ENCODE results near the gene CHST12. TPM values are rescaled to one million over a fixed set of nuclear protein-coding genes. Genes with fewer than 3 reads are reported as not detected.

The CHST12 gene
- total RNA-seq, 1 experiment from 2014 or later = 18.3 TPM

- no peak for TF ChIP-seq ZNF317 (CRISPR knock-in tag; IDR thresholded peaks at IDR 0.05; ENCODE audit: borderline replicate concordance, low read depth)
- TF ChIP-seq IRF2 (CRISPR knock-in tag; IDR thresholded peaks at IDR 0.05; ENCODE audit: borderline replicate concordance, low read depth) = no peak
Measured at GRCh38 chr7:2494191-2495130, 91.0 kb downstream of the CHST12 start (continued).

GRCh38 chr7:2495418-2496299 is 92.2 kb downstream of the CHST12 start:
- ATAC-seq (peak; percentile 49), DNase-seq (ENCODE audit: low spot score) (no peak)
- TF ChIP-seq JAZF1 (CRISPR knock-in tag; IDR thresholded peaks at IDR 0.05) (no peak), ZNF425 (CRISPR knock-in tag; conservative IDR thresholded peaks at IDR 0.05) (no peak), TCF7 (CRISPR knock-in tag; IDR thresholded peaks at IDR 0.05; ENCODE audit: low read depth) (no peak), GTF2I (CRISPR knock-in tag; conservative IDR thresholded peaks at IDR 0.05) (peak; percentile 51; the same call in 1 of the 2 replicates)
- TF ChIP-seq, protein P1, sequence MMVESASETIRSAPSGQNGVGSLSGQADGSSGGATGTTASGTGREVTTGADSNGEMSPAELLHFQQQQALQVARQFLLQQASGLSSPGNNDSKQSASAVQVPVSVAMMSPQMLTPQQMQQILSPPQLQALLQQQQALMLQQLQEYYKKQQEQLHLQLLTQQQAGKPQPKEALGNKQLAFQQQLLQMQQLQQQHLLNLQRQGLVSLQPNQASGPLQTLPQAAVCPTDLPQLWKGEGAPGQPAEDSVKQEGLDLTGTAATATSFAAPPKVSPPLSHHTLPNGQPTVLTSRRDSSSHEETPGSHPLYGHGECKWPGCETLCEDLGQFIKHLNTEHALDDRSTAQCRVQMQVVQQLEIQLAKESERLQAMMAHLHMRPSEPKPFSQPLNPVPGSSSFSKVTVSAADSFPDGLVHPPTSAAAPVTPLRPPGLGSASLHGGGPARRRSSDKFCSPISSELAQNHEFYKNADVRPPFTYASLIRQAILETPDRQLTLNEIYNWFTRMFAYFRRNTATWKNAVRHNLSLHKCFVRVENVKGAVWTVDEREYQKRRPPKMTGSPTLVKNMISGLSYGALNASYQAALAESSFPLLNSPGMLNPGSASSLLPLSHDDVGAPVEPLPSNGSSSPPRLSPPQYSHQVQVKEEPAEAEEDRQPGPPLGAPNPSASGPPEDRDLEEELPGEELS (CRISPR knock-in tag; IDR thresholded peaks at IDR 0.05) = no peak
- Mint-ChIP-seq H3K27ac (no peak overlapping the region), H3K4me3 (no peak overlapping the region), H3K36me3 (no peaks in the 10 kb centered on the region), H3K4me1 (peaks cover 39% of the 10 kb centered on the region), H3K27me3 (ENCODE audit: low read depth) (no peaks in the 10 kb centered on the region; the same call in 1 of the 2 replicates), H3K9me3 (peaks cover 9% of the 10 kb centered on the region)
- ChIA-PET CTCF (interaction anchor here (0.6 to 1.7 kb wide), 5 partner anchors 15 to 60 kb away, joined by 3 to 6 read pairs (median 3); no protein-coding TSS in a partner anchor), POLR2A (no interaction called here)

- no peak for ATAC-seq
- ChIA-PET CTCF (interaction anchor here (1.4 to 1.7 kb wide), 2 partner anchors 16 to 18 kb away, joined by 3 to 6 read pairs; no protein-coding TSS in a partner anchor), POLR2A (no interaction called here)
- H3K4me1 Mint-ChIP-seq = peaks cover 42% of the 10 kb centered on the region
- no peak overlapping the region for H3K27ac Mint-ChIP-seq
- H3K4me3 Mint-ChIP-seq = no peak overlapping the region
- H3K36me3 Mint-ChIP-seq = no peaks in the 10 kb centered on the region
- peaks cover 8% of the 10 kb centered on the region for H3K9me3 Mint-ChIP-seq
- DNase-seq (ENCODE audit: low spot score) = no peak
- no peaks in the 10 kb centered on the region; the same call in 1 of the 2 replicates for H3K27me3 Mint-ChIP-seq (ENCODE audit: low read depth)
- TF ChIP-seq TEAD4 (CRISPR knock-in tag; IDR thresholded peaks at IDR 0.05) (no peak), SOX15 (CRISPR knock-in tag; IDR thresholded peaks at IDR 0.05) (no peak), STAT6 (CRISPR knock-in tag; conservative IDR thresholded peaks at IDR 0.05; ENCODE audit: low read depth) (no peak), GABPB1 (CRISPR knock-in tag; IDR thresholded peaks at IDR 0.05) (no peak), ZNF512 (CRISPR knock-in tag; IDR thresholded peaks at IDR 0.05; ENCODE audit: borderline replicate concordance) (no peak), MYBL2 (CRISPR knock-in tag; IDR thresholded peaks at IDR 0.05) (no peak), ESRRA (CRISPR knock-in tag; IDR thresholded peaks at IDR 0.05; ENCODE audit: borderline replicate concordance) (no peak), SMAD4 (CRISPR knock-in tag; IDR thresholded peaks at IDR 0.05) (no peak), NR1H2 (CRISPR knock-in tag; IDR thresholded peaks at IDR 0.05) (no peak)
- TF ChIP-seq, protein P2, sequence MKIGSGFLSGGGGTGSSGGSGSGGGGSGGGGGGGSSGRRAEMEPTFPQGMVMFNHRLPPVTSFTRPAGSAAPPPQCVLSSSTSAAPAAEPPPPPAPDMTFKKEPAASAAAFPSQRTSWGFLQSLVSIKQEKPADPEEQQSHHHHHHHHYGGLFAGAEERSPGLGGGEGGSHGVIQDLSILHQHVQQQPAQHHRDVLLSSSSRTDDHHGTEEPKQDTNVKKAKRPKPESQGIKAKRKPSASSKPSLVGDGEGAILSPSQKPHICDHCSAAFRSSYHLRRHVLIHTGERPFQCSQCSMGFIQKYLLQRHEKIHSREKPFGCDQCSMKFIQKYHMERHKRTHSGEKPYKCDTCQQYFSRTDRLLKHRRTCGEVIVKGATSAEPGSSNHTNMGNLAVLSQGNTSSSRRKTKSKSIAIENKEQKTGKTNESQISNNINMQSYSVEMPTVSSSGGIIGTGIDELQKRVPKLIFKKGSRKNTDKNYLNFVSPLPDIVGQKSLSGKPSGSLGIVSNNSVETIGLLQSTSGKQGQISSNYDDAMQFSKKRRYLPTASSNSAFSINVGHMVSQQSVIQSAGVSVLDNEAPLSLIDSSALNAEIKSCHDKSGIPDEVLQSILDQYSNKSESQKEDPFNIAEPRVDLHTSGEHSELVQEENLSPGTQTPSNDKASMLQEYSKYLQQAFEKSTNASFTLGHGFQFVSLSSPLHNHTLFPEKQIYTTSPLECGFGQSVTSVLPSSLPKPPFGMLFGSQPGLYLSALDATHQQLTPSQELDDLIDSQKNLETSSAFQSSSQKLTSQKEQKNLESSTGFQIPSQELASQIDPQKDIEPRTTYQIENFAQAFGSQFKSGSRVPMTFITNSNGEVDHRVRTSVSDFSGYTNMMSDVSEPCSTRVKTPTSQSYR (CRISPR knock-in tag; IDR thresholded peaks at IDR 0.05) = no peak
Measured at GRCh38 chr7:2496375-2496774, 93.0 kb downstream of the CHST12 start.

Data from WTC11 (cell line).